PC-3 (cell line): Measurements from ENCODE around the gene KLK5. TPM values are rescaled to one million over a fixed set of nuclear protein-coding genes. Genes with fewer than 3 reads are reported as not detected.

Experiments
- ATAC-seq: fragments of 200-7000 bp; cut with Tn5 transposase; 2 replicates; pipeline ENCODE4 v1.9.1; 2020; ENCODE audit warnings: mild to moderate bottlenecking, moderate library complexity
- BruUV-seq: library from RNA; stranded (reverse); fragments of 400-500 nt; replicated peaks from 2 replicates; lab custom pipeline; 2021; lab: Mats Ljungman, UMichigan
- CTCF ChIA-PET: fragments of 300-600 bp; sonication (Branson Sonifier 250); formaldehyde crosslinking; loops from one replicate; lab custom pipeline; 2022; ENCODE audit warnings: antibody characterized with exemption; lab: Charles Lee
- POLR2A ChIA-PET: fragments of 300-600 bp; sonication (Branson Sonifier 250); formaldehyde crosslinking; loops from one replicate; lab custom pipeline; 2022; ENCODE audit warnings: antibody characterized with exemption; ENCODE audit not compliant: unreplicated experiment; lab: Charles Lee
- DNase-seq: peaks from one replicate; pipeline ENCODE4 v3.0.0-alpha.2; 2015
- H2AFZ ChIP-seq: fragments of 300-600 bp; sonication (generic); 2 replicates; pipeline ENCODE4 v1.6.0; 2016; ENCODE audit warnings: antibody characterized with exemption, low read length
- H3F3A ChIP-seq: fragments of 300-600 bp; sonication (generic); one replicate; pipeline ENCODE4 v1.6.0; 2017; ENCODE audit warnings: antibody characterized with exemption, low read length, control low read depth, mild to moderate bottlenecking; ENCODE audit not compliant: unreplicated experiment
- H3K27ac ChIP-seq: fragments of 300-600 bp; sonication (generic); 2 replicates; pipeline ENCODE4 v1.5.1; 2016; ENCODE audit warnings: mild to moderate bottlenecking, low read length
- H3K27me3 ChIP-seq: fragments of 300-600 bp; sonication (generic); 2 replicates; pipeline ENCODE4 v1.6.1; 2016; ENCODE audit warnings: low read length, mixed read lengths
- H3K36me3 ChIP-seq: fragments of 300-600 bp; sonication (generic); 2 replicates; pipeline ENCODE4 v1.6.1; 2016; ENCODE audit warnings: low read depth, mixed run types, low read length, mixed read lengths
- H3K4me1 ChIP-seq: fragments of 300-600 bp; sonication (generic); 2 replicates; pipeline ENCODE4 v1.5.1; 2016; ENCODE audit warnings: low read length; ENCODE audit not compliant: insufficient read depth
- H3K4me2 ChIP-seq: fragments of 300-600 bp; sonication (generic); 2 replicates; pipeline ENCODE4 v1.6.0; 2016; ENCODE audit warnings: low read length
- H3K4me3 ChIP-seq: fragments of 300-600 bp; sonication (generic); 2 replicates; pipeline ENCODE4 v1.5.1; 2016; ENCODE audit warnings: mild to moderate bottlenecking, low read length, mixed read lengths
- H3K79me2 ChIP-seq: fragments of 300-600 bp; sonication (generic); 2 replicates; pipeline ENCODE4 v1.6.1; 2017; ENCODE audit warnings: low read length, mixed read lengths
- H3K9ac ChIP-seq: fragments of 300-600 bp; sonication (generic); 2 replicates; pipeline ENCODE4 v1.6.0; 2016; ENCODE audit warnings: mild to moderate bottlenecking, low read length
- H3K9me2 ChIP-seq: fragments of 300-600 bp; sonication (generic); replicated peaks from 2 replicates; pipeline ENCODE4 v1.6.1; 2016; ENCODE audit warnings: mixed run types, low read length, mixed read lengths
- H3K9me3 ChIP-seq: fragments of 300-600 bp; sonication (generic); 2 replicates; pipeline ENCODE4 v1.6.1; 2016; ENCODE audit warnings: low read length, mixed read lengths
- H4K20me1 ChIP-seq: fragments of 300-600 bp; sonication (generic); 2 replicates; pipeline ENCODE4 v1.6.1; 2016; ENCODE audit warnings: low read length, mixed read lengths
- CTCF ChIP-seq: fragments of 300-600 bp; sonication (generic); conservative IDR thresholded peaks from 2 replicates; pipeline ENCODE4 v1.5.1; 2017; ENCODE audit warnings: antibody characterized with exemption, low read depth, mild to moderate bottlenecking, low read length
- EZH2 ChIP-seq: fragments of 300-600 bp; sonication (generic); IDR thresholded peaks from one replicate; pipeline ENCODE4 v1.6.1; 2017; ENCODE audit warnings: antibody characterized with exemption, mild to moderate bottlenecking, low read length; ENCODE audit not compliant: unreplicated experiment
- EZH2phosphoT487 ChIP-seq: fragments of 300-600 bp; sonication (generic); IDR thresholded peaks from 2 replicates; pipeline ENCODE4 v1.6.1; 2018; ENCODE audit warnings: mild to moderate bottlenecking, antibody characterized with exemption, low read length, borderline replicate concordance
- intact Hi-C: fragments of 100-400 bp; cut with micrococcal nuclease; formaldehyde crosslinking; loops from 2 replicates; pipeline ENCODE4 v1.9.0; 2023
- total RNA-seq: library from RNA; depleted of rRNA; stranded (reverse); fragments of >200 nt; gene quantifications from 2 replicates; pipeline ENCODE4 v1.2.3, GENCODE V29; 2014

The KLK5 gene
- total RNA-seq, 1 experiment from 2014 or later = 59.0 TPM

GRCh38 chr19:50925734-50926133 is 27.1 kb downstream of the KLK5 start:
- H3K9me2 ChIP-seq = no peaks in the 10 kb centered on the region

DNA sequence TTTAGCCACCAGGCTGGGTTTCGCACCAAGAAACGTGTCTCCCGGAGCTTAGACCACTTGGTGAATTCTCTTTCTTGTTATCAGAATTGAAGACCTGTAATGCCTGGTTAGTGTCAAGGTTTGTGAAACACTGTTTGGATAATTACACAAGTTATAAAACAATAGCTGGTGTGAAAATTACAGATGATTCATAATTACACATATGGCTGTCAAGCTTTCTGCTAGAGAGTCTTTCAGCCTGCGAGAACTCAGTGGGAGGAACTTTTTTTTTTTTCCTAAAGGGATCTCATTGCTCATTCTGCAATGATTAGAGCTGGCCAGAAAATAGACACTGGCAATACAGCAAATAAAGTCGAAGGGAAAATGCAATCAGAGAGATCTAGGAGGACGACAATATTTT is 28.3 kb downstream of the KLK5 start:
- Histone ChIP-seq H3K27ac (no peak overlapping the region), H3K27me3 (peaks cover 5% of the 10 kb centered on the region; the same call in 1 of the 2 replicates), H3K4me3 (no peak overlapping the region), H3K9me3 (no peaks in the 10 kb centered on the region), H3F3A (no peaks in the 10 kb centered on the region), H3K4me1 (peaks cover 26% of the 10 kb centered on the region), H3K9ac (no peak overlapping the region), H4K20me1 (no peaks in the 10 kb centered on the region), H3K36me3 (no peaks in the 10 kb centered on the region), H3K4me2 (no peak overlapping the region), H3K9me2 (no peaks in the 10 kb centered on the region), H3K79me2 (no peaks in the 10 kb centered on the region), H2AFZ (no peak overlapping the region)
- DNase-seq (no peak), ATAC-seq (no peak)
- CTCF ChIA-PET = no interaction called here
- no peak for TF ChIP-seq CTCF
- no peak for TF ChIP-seq EZH2
- no peak for TF ChIP-seq EZH2phosphoT487
- POLR2A ChIA-PET = no interaction called here
- no TSS peak for BruUV-seq
- intact Hi-C loops = loop anchor here (5.0 kb wide), 2 partner anchors 217 to 387 kb away; no protein-coding TSS in a partner anchor

More at GRCh38 chr19:50925734-50926133, 27.1 kb downstream of the KLK5 start:
- DNase-seq = peak; percentile 96
- H3F3A ChIP-seq = no peaks in the 10 kb centered on the region
- no peaks in the 10 kb centered on the region for H3K79me2 ChIP-seq
- ChIA-PET CTCF (no interaction called here), POLR2A (no interaction called here)
- no TSS peak for BruUV-seq
- intact Hi-C loops = no loop called here
- no peak overlapping the region for H2AFZ ChIP-seq
- H3K27ac ChIP-seq = peak overlapping the region; percentile 44
- H4K20me1 ChIP-seq = no peaks in the 10 kb centered on the region
- H3K36me3 ChIP-seq = no peaks in the 10 kb centered on the region
- peaks cover 32% of the 10 kb centered on the region for H3K4me1 ChIP-seq
- H3K4me2 ChIP-seq = peak overlapping the region; percentile 23; the same call in 1 of the 2 replicates
- no peaks in the 10 kb centered on the region for H3K9me3 ChIP-seq
- H3K4me3 ChIP-seq = no peak overlapping the region
- no peaks in the 10 kb centered on the region for H3K27me3 ChIP-seq
- H3K9ac ChIP-seq = no peak overlapping the region
- ATAC-seq = no peak
- TF ChIP-seq CTCF (no peak), EZH2phosphoT487 (no peak), EZH2 (no peak)

- Histone ChIP-seq H3K4me1 (peaks cover 26% of the 10 kb centered on the region), H3K79me2 (no peaks in the 10 kb centered on the region), H3K9me3 (no peaks in the 10 kb centered on the region), H3F3A (no peaks in the 10 kb centered on the region), H3K4me2 (peak overlapping the region; percentile 62), H2AFZ (peak overlapping the region; percentile 32), H3K36me3 (no peaks in the 10 kb centered on the region), H4K20me1 (no peaks in the 10 kb centered on the region), H3K4me3 (peak overlapping the region; percentile 36; the same call in 1 of the 2 replicates), H3K9ac (no peak overlapping the region), H3K9me2 (no peaks in the 10 kb centered on the region), H3K27me3 (peaks cover 11% of the 10 kb centered on the region), H3K27ac (no peak overlapping the region)
- DNase-seq (peak; percentile 96), ATAC-seq (peak; percentile 100)
- intact Hi-C loops = loop anchor here (1.0 to 5.0 kb wide), 3 partner anchors 139 to 385 kb away; no protein-coding TSS in a partner anchor
- BruUV-seq = no TSS peak
- POLR2A ChIA-PET = no interaction called here
- TF ChIP-seq CTCF (peak; percentile 98), EZH2phosphoT487 (no peak)
- CTCF ChIA-PET = interaction anchor here (0.6 to 1.9 kb wide), 9 partner anchors 11 to 198 kb away, joined by 3 to 15 read pairs (median 5); no protein-coding TSS in a partner anchor
These were observed 30.5 kb downstream of the KLK5 start for GRCh38 chr19:50922317-50922853.
